Stimulated activated CD4-positive, alpha-beta T cell treated with anti-CD3 and anti-CD28 coated beads, TNF-alpha, amount 100 ng/mL, for 4 hours (primary cell): ENCODE results near the gene INCENP.

Experiments used
- DNase-seq, 3 experiments: peaks; one replicate each; pipeline ENCODE4 v3.0.0-alpha.2; 2020; ENCODE audit warnings: low read depth in 3 of 3

The INCENP gene

GRCh38 chr11:62124186-62125113 is 639 bp downstream of the INCENP start:
- no peak for DNase-seq

GRCh38 chr11:62125316-62125715 is 1.5 kb downstream of the INCENP start:
- DNase-seq, result no peak

DNA sequence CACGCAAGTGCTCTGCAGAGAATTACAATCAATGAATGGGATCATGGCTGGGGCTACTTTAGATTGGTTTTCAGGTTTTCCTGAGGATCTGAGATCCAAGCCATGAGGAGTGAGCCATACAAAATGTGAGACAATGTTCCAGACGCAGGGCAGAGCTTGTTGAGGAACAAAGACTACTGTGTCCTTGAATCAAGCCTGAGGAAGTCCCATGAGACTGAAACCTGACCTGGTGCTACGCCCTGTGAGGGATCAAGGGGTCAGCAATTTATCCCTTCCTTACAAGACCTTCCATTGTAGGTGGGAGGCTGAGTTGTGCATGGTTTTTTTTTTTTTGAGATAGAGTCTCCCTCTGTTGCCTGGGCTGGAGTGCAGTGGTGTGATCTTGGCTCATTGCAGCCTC is 2.1 kb downstream of the INCENP start:
- no peak for DNase-seq

GRCh38 chr11:62127426-62127825 is 3.6 kb downstream of the INCENP start:
- no peak for DNase-seq

DNA sequence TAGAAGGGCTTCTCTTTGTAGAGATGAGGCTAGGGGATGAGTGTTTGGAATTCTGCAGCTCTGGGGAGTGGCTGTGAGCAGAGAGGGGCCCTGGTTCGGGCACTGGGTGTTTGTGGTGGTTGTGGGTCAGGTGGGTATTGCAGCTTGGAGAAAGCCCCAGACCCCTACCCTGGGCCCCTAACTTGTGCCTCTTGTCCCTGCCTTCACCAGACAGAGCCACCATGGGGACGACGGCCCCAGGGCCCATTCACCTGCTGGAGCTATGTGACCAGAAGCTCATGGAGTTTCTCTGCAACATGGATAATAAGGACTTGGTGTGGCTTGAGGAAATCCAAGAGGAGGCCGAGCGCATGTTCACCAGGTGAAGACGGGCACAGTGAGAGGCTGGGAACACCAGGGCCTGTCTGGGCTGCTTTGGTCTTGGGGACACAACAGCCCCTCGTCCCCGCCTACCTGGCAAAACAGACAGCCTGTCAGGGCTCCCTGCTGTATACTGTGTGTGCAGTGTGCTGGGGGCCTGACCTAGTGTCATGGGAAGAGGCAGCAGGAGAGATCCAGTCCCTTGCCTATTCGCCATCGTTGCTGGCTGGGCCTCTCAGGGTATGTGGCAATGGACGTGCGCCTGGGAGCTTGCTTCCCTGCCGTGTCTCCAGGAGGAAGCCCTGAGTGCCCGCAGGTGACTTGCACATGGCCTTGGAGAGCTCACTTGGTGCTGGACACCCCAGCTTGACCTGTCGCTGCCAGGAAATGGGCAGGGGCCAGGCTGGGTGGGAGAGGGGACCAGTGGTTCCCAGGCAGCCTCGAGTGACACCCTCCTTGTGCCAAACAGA is 4.3 kb downstream of the INCENP start:
- DNase-seq, result no peak

DNA sequence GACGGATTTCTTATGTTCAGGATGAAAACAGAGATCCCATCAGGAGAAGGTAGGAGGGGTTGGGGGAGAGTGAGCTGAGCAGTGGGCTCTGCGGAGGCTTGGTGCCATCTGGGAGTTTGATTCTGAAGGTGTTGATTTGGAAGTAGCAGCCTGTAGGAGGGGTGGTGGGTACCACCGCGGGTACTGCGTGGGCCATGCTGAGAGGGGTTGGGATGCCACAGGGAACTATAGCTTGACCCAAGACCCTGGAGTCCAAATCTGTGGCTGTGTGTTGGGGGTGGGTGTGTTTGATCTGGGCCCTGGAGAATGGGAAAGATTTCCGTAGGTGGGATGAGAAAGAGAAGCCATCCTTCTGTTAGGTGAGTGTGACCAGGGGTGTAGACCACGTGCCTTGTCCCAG is 5.0 kb downstream of the INCENP start:
- no peak for DNase-seq

DNA sequence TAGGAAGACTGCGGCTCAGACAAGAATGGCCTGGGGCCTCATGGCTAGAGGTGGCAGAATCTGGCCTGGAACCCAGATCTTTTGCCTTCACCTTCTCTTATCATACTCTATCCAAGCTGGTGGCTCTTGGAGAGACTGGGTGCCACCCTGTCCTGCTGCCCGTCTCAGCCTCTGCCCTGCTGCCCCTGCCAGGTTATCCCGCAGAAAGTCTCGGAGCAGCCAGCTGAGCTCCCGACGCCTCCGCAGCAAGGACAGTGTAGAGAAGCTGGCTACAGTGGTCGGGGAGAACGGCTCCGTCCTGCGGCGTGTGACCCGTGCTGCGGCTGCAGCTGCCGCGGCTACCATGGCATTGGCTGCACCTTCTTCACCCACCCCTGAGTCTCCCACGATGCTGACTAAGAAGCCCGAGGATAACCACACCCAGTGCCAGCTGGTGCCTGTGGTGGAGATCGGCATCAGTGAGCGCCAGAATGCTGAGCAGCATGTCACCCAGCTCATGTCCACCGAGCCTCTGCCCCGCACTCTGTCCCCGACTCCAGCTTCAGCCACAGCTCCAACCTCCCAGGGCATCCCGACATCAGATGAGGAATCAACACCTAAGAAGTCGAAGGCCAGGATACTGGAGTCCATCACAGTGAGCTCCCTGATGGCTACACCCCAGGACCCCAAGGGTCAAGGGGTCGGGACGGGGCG is 5.9 kb downstream of the INCENP start:
- DNase-seq, result no peak

DNA sequence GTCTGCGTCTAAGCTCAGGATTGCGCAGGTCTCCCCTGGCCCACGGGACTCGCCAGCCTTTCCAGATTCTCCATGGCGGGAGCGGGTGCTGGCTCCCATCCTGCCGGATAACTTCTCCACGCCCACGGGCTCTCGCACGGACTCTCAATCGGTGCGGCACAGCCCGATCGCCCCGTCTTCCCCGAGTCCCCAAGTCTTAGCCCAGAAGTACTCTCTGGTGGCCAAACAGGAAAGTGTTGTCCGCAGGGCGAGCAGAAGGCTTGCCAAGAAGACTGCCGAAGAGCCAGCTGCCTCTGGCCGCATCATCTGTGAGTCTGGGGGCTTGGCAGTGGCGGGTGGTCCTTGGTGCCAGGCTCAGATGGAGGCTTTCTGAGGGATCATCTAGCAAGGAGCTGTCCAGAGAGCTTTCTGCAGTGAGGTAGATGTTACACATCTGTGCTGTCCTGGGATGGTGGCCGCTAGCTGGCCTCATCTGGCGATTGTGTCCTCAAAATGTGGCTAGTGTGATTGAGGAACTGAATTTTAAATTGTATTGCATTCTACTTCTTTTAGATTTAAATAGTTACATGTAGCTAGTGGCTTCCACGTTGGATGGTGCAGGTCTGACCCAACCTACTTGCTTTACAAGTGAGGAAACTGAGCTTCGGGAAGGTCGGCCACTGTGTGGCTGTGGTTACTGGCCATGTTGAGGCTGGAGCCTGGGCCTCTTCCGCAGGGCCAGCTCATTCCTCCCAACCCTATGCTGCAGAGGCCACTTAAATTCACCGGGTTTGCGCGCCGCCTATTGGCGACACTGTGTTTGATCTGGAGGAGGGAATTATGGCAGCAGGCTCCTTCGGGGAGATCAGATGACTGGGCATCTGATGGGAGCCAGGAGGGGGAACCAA is 6.7 kb downstream of the INCENP start:
- DNase-seq, result no peak

DNA sequence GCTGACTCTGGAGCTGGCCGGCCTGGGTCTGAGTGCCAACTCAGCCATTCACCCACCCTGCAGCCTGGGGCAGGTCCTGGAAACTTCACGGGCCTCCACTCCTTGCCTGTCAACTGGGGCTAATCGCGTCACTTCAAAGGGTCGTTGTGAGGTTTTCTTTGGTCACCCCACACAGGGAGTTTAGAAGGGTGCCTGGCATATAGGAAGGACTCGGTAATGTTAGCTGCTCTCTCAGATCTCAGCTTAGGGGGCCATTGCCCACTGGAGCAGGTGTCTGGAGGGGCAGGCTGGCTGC is 7.3 kb downstream of the INCENP start:
- DNase-seq, result no peak

GRCh38 chr11:62132191-62132590 is 8.4 kb downstream of the INCENP start:
- DNase-seq, result no peak

GRCh38 chr11:62132689-62133293 is 9.0 kb downstream of the INCENP start:
- DNase-seq, result no peak

- DNase-seq, result no peak
Measured at GRCh38 chr11:62133328-62134065, 9.7 kb downstream of the INCENP start.

- no peak for DNase-seq
Measured at GRCh38 chr11:62137276-62137861, 13.6 kb downstream of the INCENP start.

DNA sequence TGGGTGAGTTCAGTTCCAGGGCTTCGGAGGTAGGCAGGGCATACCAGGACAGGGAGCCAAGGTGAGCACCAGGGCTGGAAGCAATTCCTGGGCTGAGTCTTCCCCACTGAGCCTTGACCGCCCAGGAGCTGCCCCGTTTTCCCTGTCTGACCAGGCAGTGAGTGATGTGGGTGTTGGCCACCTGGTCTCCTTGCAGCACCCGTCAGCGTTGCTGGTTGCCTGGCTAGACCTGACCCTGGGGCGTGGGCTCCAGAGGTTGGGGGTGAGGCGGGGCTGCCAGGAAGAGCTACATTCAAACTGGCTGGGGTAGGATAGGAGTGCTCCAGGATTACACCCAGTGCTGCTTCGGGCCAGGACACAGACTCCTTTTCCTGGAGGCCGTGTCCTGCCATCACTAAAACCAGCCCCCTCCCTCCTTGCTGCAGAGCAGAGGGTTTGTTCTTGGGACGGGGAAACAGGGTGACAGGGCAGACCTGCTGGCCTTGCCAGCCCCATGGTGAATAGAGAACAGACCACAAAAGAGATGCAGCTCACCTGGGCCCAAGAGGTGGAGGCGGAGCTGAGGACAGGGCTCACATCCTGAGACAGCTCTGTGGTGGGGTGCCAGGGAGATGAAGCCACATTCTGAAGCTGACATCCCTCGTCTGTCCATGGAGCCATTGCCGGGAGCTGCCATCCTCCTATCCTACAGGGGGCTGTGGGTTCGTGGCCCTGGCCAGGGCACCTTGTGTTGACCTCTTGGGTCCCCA is 14.2 kb downstream of the INCENP start:
- DNase-seq, result no peak

DNA sequence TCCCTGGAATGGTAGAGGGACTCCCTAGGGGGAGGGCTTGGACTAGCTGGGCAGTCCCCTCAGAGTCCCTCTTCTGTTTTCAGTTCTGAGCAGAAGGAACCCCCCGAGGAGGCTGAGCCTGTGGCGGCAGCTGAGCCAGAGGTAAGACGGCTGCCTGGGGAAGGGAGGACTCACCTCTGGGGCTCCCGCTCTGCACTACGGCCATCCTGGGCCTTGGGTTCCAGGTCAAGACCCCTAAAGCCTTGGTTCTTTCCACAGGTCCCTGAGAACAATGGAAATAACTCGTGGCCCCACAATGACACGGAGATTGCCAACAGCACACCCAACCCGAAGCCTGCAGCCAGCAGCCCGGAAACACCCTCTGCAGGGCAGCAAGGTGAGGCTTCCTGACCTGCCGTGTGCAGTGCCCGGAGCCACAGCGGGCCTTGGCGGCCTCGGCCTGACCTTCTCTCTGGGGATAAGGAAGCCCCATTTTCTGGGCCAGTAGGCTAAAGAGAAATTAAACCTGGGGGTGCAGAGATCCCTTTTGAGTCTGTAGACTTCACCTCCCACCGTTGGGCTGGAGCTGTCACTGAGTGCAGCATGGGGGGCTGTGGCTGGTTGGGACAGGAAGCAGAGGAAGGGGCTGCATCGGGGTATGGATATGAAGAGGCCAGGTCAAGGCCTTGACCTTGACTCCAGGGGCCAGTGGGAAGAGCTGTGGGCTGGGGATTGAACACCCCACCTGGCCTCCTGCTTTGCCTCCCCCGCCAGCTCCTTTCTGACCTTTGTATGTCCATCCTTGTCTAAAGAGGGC is 15.0 kb downstream of the INCENP start:
- DNase-seq, result no peak

- no peak for DNase-seq
Measured at GRCh38 chr11:62139526-62140303, 15.9 kb downstream of the INCENP start.

- DNase-seq, result no peak
Measured at GRCh38 chr11:62140304-62141110, 16.7 kb downstream of the INCENP start.
